A673 (cell line): ENCODE results near the gene GMDS. TPM values are rescaled to one million over a fixed set of nuclear protein-coding genes. Genes with fewer than 3 reads are reported as not detected.

Experiments used
- BruUV-seq: library from RNA; stranded (reverse); fragments of 400-500 nt; replicated peaks from 2 replicates; lab custom pipeline; 2021; lab: Mats Ljungman, UMichigan
- CTCF ChIA-PET: fragments of 300-600 bp; sonication (Branson Sonifier 250); formaldehyde crosslinking; loops from one replicate; lab custom pipeline; 2022; ENCODE audit warnings: antibody characterized with exemption; lab: Charles Lee
- POLR2A ChIA-PET: fragments of 300-600 bp; sonication (Branson Sonifier 250); formaldehyde crosslinking; loops from one replicate; lab custom pipeline; 2022; ENCODE audit warnings: antibody characterized with exemption; ENCODE audit not compliant: low non-redundant PET; lab: Charles Lee
- DNase-seq: peaks from one replicate; pipeline ENCODE4 v3.0.0-alpha.2; 2015; ENCODE audit warnings: low spot score
- H3K27ac ChIP-seq: fragments of 200-600 bp; sonication (generic); 2 replicates; pipeline ENCODE4 v1.5.1; 2016; ENCODE audit warnings: mixed run types, low read depth, mild to moderate bottlenecking, mixed read lengths, antibody characterized with exemption, low read length; ENCODE audit not compliant: poor library complexity, severe bottlenecking
- H3K27me3 ChIP-seq: fragments of 200-600 bp; sonication (generic); replicated peaks from 2 replicates; pipeline ENCODE4 v1.6.1; 2017; ENCODE audit warnings: mixed run types, low read depth, mild to moderate bottlenecking, mixed read lengths, antibody characterized with exemption, low read length; ENCODE audit not compliant: insufficient read depth, poor library complexity
- H3K36me3 ChIP-seq: fragments of 200-600 bp; sonication (generic); 2 replicates; pipeline ENCODE4 v1.6.1; 2016; ENCODE audit warnings: mixed run types, mild to moderate bottlenecking, mixed read lengths, antibody characterized with exemption, low read length; ENCODE audit not compliant: insufficient read depth, poor library complexity, severe bottlenecking
- H3K4me1 ChIP-seq: fragments of 200-600 bp; sonication (generic); 2 replicates; pipeline ENCODE4 v1.6.1; 2017; ENCODE audit warnings: mixed run types, mild to moderate bottlenecking, mixed read lengths, antibody characterized with exemption, low read length; ENCODE audit not compliant: insufficient read depth, poor library complexity, severe bottlenecking
- H3K4me3 ChIP-seq: fragments of 200-600 bp; sonication (generic); 2 replicates; pipeline ENCODE4 v1.5.1; 2016; ENCODE audit warnings: low read depth, mixed run types, mild to moderate bottlenecking, mixed read lengths, low read length; ENCODE audit not compliant: poor library complexity, severe bottlenecking
- H3K9me3 ChIP-seq: fragments of 200-600 bp; sonication (generic); 2 replicates; pipeline ENCODE4 v1.6.1; 2016; ENCODE audit warnings: mixed run types, low read depth, mild to moderate bottlenecking, mixed read lengths, antibody characterized with exemption, low read length; ENCODE audit not compliant: poor library complexity, severe bottlenecking
- CTCF ChIP-seq: fragments of 300-800, 200-600 bp; sonication (generic); conservative IDR thresholded peaks from 2 replicates; pipeline ENCODE4 v1.5.1; 2017; ENCODE audit warnings: low read depth, mild to moderate bottlenecking, antibody characterized with exemption, low read length, moderate library complexity, mixed read lengths
- EZH2 ChIP-seq: fragments of 200-600 bp; sonication (generic); IDR thresholded peaks from 2 replicates; pipeline ENCODE4 v1.6.1; 2017; ENCODE audit warnings: borderline replicate concordance, low read depth, mild to moderate bottlenecking, mixed read lengths, antibody characterized with exemption, low read length; ENCODE audit not compliant: poor library complexity, severe bottlenecking
- intact Hi-C: fragments of 100-400 bp; cut with micrococcal nuclease; formaldehyde crosslinking; loops from one replicate; pipeline ENCODE4 v1.10.0; 2022; ENCODE audit not compliant: unreplicated experiment
- total RNA-seq: library from RNA; stranded (reverse); gene quantifications from 2 replicates; pipeline ENCODE4 v1.2.3, GENCODE V29; 2021

GMDS gene
- total RNA-seq, 1 experiment from 2014 or later: 15.2 TPM

- TF ChIP-seq CTCF: no peak
- no peak for TF ChIP-seq EZH2
Observed at GRCh38 chr6:2004888-2005287, 240.5 kb downstream of the GMDS start.

GRCh38 chr6:2000962-2001361, 244.4 kb downstream of the GMDS start:
- POLR2A ChIA-PET: no interaction called here

More at GRCh38 chr6:2004888-2005287, 240.5 kb downstream of the GMDS start:
- no peak for DNase-seq
- Histone ChIP-seq H3K27me3 (no peaks in the 10 kb centered on the region), H3K4me1 (no peaks in the 10 kb centered on the region), H3K9me3 (no peaks in the 10 kb centered on the region), H3K36me3 (no peaks in the 10 kb centered on the region), H3K27ac (no peak overlapping the region), H3K4me3 (no peak overlapping the region)
- intact Hi-C loops: no loop called here
- ChIA-PET CTCF (no interaction called here), POLR2A (no interaction called here)
- BruUV-seq: no TSS peak

GRCh38 chr6:1997702-1998101, 247.7 kb downstream of the GMDS start:
- BruUV-seq: no TSS peak
- ChIA-PET POLR2A (no interaction called here), CTCF (no interaction called here)

More at GRCh38 chr6:2000962-2001361, 244.4 kb downstream of the GMDS start:
- no peaks in the 10 kb centered on the region for H3K36me3 ChIP-seq
- H3K9me3 ChIP-seq: no peaks in the 10 kb centered on the region
- BruUV-seq: no TSS peak
- no peak for DNase-seq
- TF ChIP-seq EZH2 (no peak), CTCF (no peak)
- H3K4me3 ChIP-seq: no peak overlapping the region
- intact Hi-C loops: no loop called here
- H3K27ac ChIP-seq: no peak overlapping the region
- H3K27me3 ChIP-seq: no peaks in the 10 kb centered on the region
- CTCF ChIA-PET: no interaction called here
- no peaks in the 10 kb centered on the region for H3K4me1 ChIP-seq

More at GRCh38 chr6:1997702-1998101, 247.7 kb downstream of the GMDS start:
- TF ChIP-seq CTCF (no peak), EZH2 (no peak)
- intact Hi-C loops: no loop called here
- Histone ChIP-seq H3K4me3 (no peak overlapping the region), H3K9me3 (no peaks in the 10 kb centered on the region), H3K27ac (no peak overlapping the region), H3K4me1 (no peaks in the 10 kb centered on the region), H3K36me3 (no peaks in the 10 kb centered on the region), H3K27me3 (no peaks in the 10 kb centered on the region)
- DNase-seq: no peak
